Endometrial microvascular endothelial cells (primary cell): Measurements from ENCODE around the gene NPIPB2. TPM values are rescaled to one million over a fixed set of nuclear protein-coding genes. Genes with fewer than 3 reads are reported as not detected.
"Not testable (repeated sequence)": the region's sequence is repeated elsewhere in the genome, so short reads cannot be mapped to it uniquely, and the experiment has no call there.

Source experiments
- in situ Hi-C: cut with HindIII; loops from 2 replicates; pipeline ENCODE4 v1.10.0; 2017; ENCODE audit warnings: low sequenced_read_pairs, low pct_unique_long_range_greater_than_20kb; ENCODE audit errors: inconsistent ontology term
- total RNA-seq: library from RNA; depleted of rRNA; stranded (reverse); fragments of >200 nt; gene quantifications from one replicate; pipeline ENCODE4 v1.2.3, GENCODE V29; 2015; ENCODE audit errors: inconsistent ontology term

The NPIPB2 gene
- total RNA-seq: not detected

DNA sequence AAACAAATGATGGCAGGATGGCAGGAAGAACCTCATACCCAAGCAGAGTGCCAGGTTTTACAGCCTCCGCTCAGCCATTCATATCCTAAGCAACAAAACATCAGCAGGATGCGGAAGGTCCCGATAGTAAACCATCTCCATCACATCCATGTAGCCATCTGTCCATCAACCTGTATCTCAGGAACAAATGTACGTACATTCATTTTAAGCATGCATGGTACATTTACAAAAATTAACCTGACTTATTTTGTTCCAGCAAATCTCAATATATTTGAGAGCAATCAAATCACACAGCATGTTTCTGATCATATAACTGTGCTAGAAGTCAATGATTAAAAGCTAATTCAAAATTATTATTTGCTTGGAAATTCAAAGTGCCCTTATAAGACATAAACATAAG, at the start of gene NPIPB2:
NPIPB2 (minus strand) TSS at position 101 of the 400 bp plus-strand sequence; CDS start at position 101, 0 bp downstream.
- in situ Hi-C loops: not testable (repeated sequence)

DNA sequence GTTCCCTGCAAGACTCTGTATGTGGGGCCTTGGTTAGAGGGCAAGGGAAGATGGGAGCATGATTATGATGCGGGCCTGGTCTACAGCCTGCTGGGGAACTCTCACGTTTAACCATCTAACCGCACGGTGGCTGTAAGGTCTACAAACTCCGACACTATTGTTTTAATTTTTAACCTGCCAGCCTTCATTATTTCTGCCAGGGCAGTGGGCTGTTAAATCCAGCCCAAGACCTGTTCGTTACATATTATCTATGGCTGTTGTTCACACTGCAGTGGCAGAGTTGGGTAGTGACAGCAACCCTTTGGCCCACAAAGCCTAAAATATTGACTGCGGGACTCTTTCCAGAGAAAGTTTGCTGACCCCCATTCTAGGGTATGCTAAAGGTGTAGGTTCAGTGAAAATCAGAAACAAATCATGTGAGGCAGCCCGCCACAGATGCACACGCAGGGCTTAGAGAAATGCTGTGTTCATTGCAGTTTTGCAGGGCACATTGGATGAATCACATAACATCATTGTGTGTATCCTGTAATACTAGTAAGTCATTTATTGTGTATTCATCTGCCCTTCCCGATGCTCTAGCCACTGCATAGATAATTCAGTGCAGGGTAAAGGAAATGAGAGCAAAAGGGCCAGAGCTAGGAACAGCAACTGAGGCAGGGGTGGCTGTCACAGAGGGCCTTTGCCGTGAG, 49.0 kb upstream of the NPIPB2 start:
- in situ Hi-C loops: no loop called here

GRCh38 chr16:11988258-11988978, 46.6 kb upstream of the NPIPB2 start:
- in situ Hi-C loops: no loop called here

GRCh38 chr16:11986521-11987057, 44.7 kb upstream of the NPIPB2 start:
- in situ Hi-C loops: no loop called here

GRCh38 chr16:11985250-11985649, 43.4 kb upstream of the NPIPB2 start:
- in situ Hi-C loops: no loop called here

- in situ Hi-C loops: no loop called here
Observed at GRCh38 chr16:11980136-11980844, 38.4 kb upstream of the NPIPB2 start.

- in situ Hi-C loops: no loop called here
Observed at GRCh38 chr16:11979013-11979672, 37.3 kb upstream of the NPIPB2 start.

- in situ Hi-C loops: no loop called here
Observed at GRCh38 chr16:11978080-11978479, 36.2 kb upstream of the NPIPB2 start.

- in situ Hi-C loops: no loop called here
Observed at GRCh38 chr16:11977376-11978041, 35.7 kb upstream of the NPIPB2 start.

DNA sequence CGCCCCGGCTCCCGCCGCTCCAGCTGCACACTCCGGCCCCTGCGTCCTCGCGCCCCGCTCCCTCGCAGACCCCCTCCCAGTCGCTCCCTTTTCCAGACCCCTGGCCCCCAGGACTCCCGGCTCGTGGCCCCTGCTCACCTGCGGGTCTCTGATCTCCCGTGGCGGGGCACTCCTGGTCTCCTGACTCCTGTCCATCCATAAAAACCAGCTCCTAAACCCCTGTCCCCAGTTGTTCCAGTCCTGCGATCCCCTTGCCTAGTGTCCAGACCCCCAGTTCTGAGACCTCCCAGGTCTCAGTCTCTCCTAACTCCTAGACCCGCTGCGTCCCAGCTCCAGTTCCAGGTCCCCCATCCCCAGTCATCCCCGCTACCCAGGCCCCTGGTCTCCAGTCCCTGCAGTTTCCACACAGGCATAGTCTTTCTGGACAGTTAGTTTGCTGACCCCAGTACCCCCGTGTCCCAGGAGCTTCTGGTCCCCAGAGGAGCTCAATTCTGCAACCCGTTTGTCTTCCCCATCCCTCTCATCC, 35.1 kb upstream of the NPIPB2 start:
- in situ Hi-C loops: no loop called here

- in situ Hi-C loops: no loop called here
Observed at GRCh38 chr16:11973070-11973469, 31.2 kb upstream of the NPIPB2 start.

DNA sequence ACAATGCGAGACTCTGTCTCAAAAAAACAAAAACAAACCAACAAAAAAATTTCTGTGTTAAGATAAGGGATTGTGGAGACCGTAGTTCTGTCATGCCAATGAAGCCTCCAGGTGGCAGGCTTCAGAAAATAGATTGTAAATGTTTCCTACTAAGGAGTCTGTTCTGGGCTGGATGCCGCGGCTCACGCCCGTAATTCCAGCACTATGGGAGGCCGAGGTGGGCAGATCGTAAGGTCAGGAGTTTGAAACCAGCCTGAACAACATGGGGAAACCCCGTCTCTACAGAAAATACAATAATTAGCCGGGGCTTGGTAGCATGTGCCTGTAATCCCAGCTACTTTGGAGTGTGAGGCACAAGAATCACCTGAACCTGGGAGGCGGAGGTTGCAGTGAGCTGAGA, 30.3 kb upstream of the NPIPB2 start:
- in situ Hi-C loops: no loop called here

GRCh38 chr16:11970292-11970691, 28.4 kb upstream of the NPIPB2 start:
- in situ Hi-C loops: not testable (repeated sequence)

- in situ Hi-C loops: no loop called here
Observed at GRCh38 chr16:11968577-11968976, 26.7 kb upstream of the NPIPB2 start.

DNA sequence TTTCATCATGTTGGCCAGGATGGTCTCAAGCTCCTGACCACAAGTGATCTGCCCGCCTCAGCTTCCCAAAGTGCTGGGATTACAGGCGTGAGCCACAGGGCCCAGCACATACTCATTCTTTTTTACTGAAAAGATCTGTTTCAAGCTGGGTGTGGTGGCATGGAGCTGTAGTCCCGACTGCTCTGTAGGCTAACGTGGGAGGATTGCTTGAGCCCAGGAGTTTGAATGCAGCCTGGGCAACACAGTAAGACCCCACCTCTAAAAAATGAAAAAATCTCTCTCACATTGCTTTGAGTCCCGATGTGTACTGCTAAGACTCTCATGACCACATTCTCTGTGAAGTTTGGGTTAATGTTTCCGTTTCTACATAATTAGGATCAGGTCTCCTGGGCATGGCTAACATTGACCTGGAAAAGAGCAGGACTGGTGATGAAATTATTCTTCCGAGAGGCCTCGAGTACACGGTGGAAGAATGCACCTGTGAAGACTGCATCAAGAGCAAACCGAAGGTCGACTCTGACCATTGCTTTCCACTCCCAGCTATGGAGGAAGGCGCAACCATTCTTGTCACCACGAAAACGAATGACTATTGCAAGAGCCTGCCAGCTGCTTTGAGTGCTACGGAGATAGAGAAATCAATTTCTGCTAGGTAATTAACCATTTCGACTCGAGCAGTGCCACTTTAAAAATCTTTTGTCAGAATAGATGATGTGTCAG, 25.5 kb upstream of the NPIPB2 start:
- in situ Hi-C loops: no loop called here

GRCh38 chr16:11966173-11966572, 24.3 kb upstream of the NPIPB2 start:
- in situ Hi-C loops: no loop called here

GRCh38 chr16:11964761-11965551, 23.1 kb upstream of the NPIPB2 start, which contains the start of gene TNFRSF17:
TSS of gene TNFRSF17 (plus strand) at chr16:11965210. CDS start at chr16:11965325, 115 bp downstream.
- in situ Hi-C loops: no loop called here
